Upper lobe of left lung (tissue), 6 donors: ENCODE data around the gene ZNF470. TPM values are rescaled to one million over a fixed set of nuclear protein-coding genes. Genes with fewer than 3 reads are reported as not detected.

ENCODE experiments used
- ATAC-seq, 2 donors: fragments of 200-7000 bp; cut with Tn5 transposase; one replicate each; pipeline ENCODE4 v1.9.1; 2022; ENCODE audit warnings: mild to moderate bottlenecking in 2 of 2, moderate library complexity in 2 of 2; ENCODE audit not compliant: low FRiP score in 2 of 2
- DNase-seq, 2 donors: peaks; one replicate each; pipeline ENCODE4 v3.0.0-alpha.2; 2019 to 2020
- H3K27ac ChIP-seq, 4 donors: fragments of 200-600 bp; sonication (generic); one replicate each; pipeline ENCODE4 v1.5.1; 2016 to 2019
- H3K27me3 ChIP-seq, 4 donors: fragments of 200-600 bp; sonication (generic); one replicate each; pipeline ENCODE4 v1.5.1; 2017 to 2019
- H3K36me3 ChIP-seq, 4 donors: fragments of 200-600 bp; sonication (generic); one replicate each; pipeline ENCODE4 v1.5.1; 2016 to 2019
- H3K4me1 ChIP-seq, 4 donors: fragments of 200-600 bp; sonication (generic); one replicate each; pipeline ENCODE4 v1.5.1; 2018 to 2019
- H3K4me3 ChIP-seq, 4 donors: fragments of 200-600 bp; sonication (generic); one replicate each; pipeline ENCODE4 v1.5.1; 2017 to 2019; ENCODE audit warnings: mild to moderate bottlenecking in 2 of 4, moderate library complexity in 1 of 4
- H3K9me3 ChIP-seq, 4 donors: fragments of 200-600 bp; sonication (generic); one replicate each; pipeline ENCODE4 v1.5.1; 2018 to 2019
- EP300 ChIP-seq, 4 donors: sonication (generic); formaldehyde crosslinking; IDR thresholded peaks; one replicate each; pipeline ENCODE4 v1.5.1; 2017; ENCODE audit warnings: antibody characterized with exemption in 4 of 4, control low read depth in 2 of 4
- POLR2A ChIP-seq, 4 donors: fragments of 450-650 bp; IDR thresholded peaks; one replicate each; pipeline ENCODE4 v1.5.1; 2016 to 2017; ENCODE audit warnings: antibody characterized with exemption in 4 of 4, mild to moderate bottlenecking in 2 of 4
- POLR2AphosphoS5 ChIP-seq, 2 donors: sonication (generic); formaldehyde crosslinking; IDR thresholded peaks; one replicate each; pipeline ENCODE4 v1.5.1; 2017; ENCODE audit warnings: antibody characterized with exemption in 2 of 2
- WGBS, 2 donors: methylation state at CpG; one replicate each; pipeline ENCODE4 v1.1.5; 2017 to 2018; 5-methylcytosine and 5-hydroxymethylcytosine counted together
- total RNA-seq, 6 donors: library from RNA; depleted of rRNA in 4 of 6; stranded (reverse); fragments of >200 nt in 4 of 6; gene quantifications; one replicate each; pipeline versions ENCODE4 v1.1.0 to v1.2.1, GENCODE V29; 2016 to 2021
- TF ChIP-seq, protein P1 (sequence below), 6 experiments: fragments of 450-650 bp in 4 of 6; fragments of 200-600 bp in 2 of 6; sonication (generic) in 2 of 6; IDR thresholded peaks; one replicate each; pipeline ENCODE4 v1.5.1; 2016 to 2019; ENCODE audit warnings: antibody characterized with exemption in 6 of 6
- donor health status: DM: no; HTN: no; CAD: no; lungs with moderate emphysema.
- donor health status: DM: no; HTN: yes; CAD: no; lungs with severe emphysema.

The ZNF470 gene
- total RNA-seq, 6 donors from 2014 or later, result 1.8 to 4.6 (median 3.3) TPM

GRCh38 chr19:56611288-56611687, 44.0 kb downstream of the ZNF470 start:
- DNase-seq (no peak), ATAC-seq (no peak)
- peaks cover 0 to 29% (median 0%) of the 10 kb centered on the region in 4 donors for H3K36me3 ChIP-seq
- peaks cover 39 to 79% (median 62%) of the 10 kb centered on the region in 4 donors for H3K9me3 ChIP-seq
- no peak overlapping the region for H3K27ac ChIP-seq
- no peak overlapping the region for H3K4me3 ChIP-seq
- 74 to 79% methylated on average over 8 of the region's 8 CpGs for WGBS, 2 donors
- no peaks in the 10 kb centered on the region for H3K27me3 ChIP-seq
- TF ChIP-seq, protein P1, sequence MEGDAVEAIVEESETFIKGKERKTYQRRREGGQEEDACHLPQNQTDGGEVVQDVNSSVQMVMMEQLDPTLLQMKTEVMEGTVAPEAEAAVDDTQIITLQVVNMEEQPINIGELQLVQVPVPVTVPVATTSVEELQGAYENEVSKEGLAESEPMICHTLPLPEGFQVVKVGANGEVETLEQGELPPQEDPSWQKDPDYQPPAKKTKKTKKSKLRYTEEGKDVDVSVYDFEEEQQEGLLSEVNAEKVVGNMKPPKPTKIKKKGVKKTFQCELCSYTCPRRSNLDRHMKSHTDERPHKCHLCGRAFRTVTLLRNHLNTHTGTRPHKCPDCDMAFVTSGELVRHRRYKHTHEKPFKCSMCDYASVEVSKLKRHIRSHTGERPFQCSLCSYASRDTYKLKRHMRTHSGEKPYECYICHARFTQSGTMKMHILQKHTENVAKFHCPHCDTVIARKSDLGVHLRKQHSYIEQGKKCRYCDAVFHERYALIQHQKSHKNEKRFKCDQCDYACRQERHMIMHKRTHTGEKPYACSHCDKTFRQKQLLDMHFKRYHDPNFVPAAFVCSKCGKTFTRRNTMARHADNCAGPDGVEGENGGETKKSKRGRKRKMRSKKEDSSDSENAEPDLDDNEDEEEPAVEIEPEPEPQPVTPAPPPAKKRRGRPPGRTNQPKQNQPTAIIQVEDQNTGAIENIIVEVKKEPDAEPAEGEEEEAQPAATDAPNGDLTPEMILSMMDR (IDR thresholded peaks at IDR 0.05), result no peak
- TF ChIP-seq POLR2A (IDR thresholded peaks at IDR 0.05), result no peak
- no peak for TF ChIP-seq EP300 (IDR thresholded peaks at IDR 0.05)
- no peak for TF ChIP-seq POLR2AphosphoS5 (IDR thresholded peaks at IDR 0.05)
- no peaks in the 10 kb centered on the region for H3K4me1 ChIP-seq

DNA sequence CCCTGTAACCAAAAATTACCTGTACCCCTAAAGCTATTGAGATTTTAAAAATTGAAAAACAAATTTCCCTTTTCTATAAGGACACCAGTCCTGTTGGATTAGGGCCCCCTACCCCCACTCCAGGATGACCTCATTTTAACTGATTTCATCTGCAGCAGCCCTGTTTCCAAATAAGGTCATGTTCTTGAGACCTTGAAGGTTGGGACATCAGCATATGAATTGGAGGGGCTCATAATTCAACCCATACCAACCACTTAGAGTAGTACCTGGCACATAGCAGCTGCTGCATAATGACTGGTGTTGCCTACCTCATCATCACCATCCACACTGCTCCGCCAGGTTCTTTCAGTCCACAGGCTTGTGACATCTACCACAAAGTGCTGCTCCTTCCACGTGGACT, 45.5 kb downstream of the ZNF470 start:
- no peak overlapping the region for H3K4me3 ChIP-seq
- no peak overlapping the region for H3K27ac ChIP-seq
- peaks cover 38 to 83% (median 67%) of the 10 kb centered on the region in 4 donors for H3K9me3 ChIP-seq
- peaks cover 0 to 36% (median 1%) of the 10 kb centered on the region in 4 donors for H3K36me3 ChIP-seq
- TF ChIP-seq EP300 (IDR thresholded peaks at IDR 0.05) (no peak), POLR2A (IDR thresholded peaks at IDR 0.05) (no peak), POLR2AphosphoS5 (IDR thresholded peaks at IDR 0.05) (no peak)
- TF ChIP-seq, protein P1 (IDR thresholded peaks at IDR 0.05), result no peak
- WGBS, 2 donors, result 92 to 100% methylated on average over 2 of the region's 2 CpGs
- ATAC-seq, result no peak
- no peak for DNase-seq
- H3K27me3 ChIP-seq, result no peaks in the 10 kb centered on the region
- H3K4me1 ChIP-seq, result no peaks in the 10 kb centered on the region

DNA sequence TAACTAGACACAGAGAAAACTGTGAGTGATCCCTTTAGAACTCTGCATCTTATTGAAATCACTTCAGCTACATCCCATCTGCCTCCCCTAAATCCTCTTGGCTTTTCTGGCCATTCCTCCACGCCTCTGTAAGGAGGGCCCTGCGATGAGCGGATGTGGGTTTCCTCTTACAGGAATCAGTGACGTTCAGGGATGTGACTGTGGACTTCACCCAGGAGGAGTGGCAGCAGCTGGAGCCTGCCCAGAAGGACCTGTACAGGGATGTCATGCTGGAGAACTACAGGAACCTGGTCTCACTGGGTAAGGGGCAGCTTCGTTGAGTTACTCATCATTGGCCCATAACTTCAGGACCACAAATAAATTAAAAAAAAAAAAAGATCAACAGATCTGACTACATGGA, 46.4 kb downstream of the ZNF470 start:
- TF ChIP-seq, protein P1 (IDR thresholded peaks at IDR 0.05), result no peak
- TF ChIP-seq POLR2A (IDR thresholded peaks at IDR 0.05), result no peak
- no peak for TF ChIP-seq EP300 (IDR thresholded peaks at IDR 0.05)
- no peak for TF ChIP-seq POLR2AphosphoS5 (IDR thresholded peaks at IDR 0.05)
- DNase-seq (no peak), ATAC-seq (no peak)
- Histone ChIP-seq H3K4me1 (no peaks in the 10 kb centered on the region), H3K36me3 (peaks cover 0 to 43% (median 6%) of the 10 kb centered on the region in 4 donors), H3K9me3 (peaks cover 38 to 85% (median 68%) of the 10 kb centered on the region in 4 donors), H3K27me3 (no peaks in the 10 kb centered on the region), H3K4me3 (no peak overlapping the region), H3K27ac (no peak overlapping the region)
- 85 to 98% methylated on average over 5 of the region's 5 CpGs for WGBS, 2 donors

DNA sequence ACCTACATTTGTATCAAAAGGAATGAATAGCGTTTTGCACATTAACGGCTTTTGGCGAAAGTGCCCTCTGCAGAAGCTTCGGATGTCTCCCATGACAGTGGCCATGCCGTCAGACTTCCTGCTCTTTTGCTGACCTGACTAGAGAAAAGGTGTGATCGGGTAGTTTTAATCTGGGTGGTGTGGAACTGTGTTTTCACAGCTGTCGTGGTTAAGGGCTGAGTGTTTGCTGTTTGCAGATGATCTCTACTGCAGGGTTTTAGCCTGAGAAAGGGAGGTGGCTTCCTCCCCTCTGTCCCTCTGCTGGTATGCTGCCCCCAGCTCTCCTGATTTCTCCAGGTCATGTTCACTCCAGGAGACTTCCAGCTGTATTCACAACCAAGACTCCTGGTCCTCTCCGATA, 50.3 kb downstream of the ZNF470 start:
- Histone ChIP-seq H3K36me3 (peaks cover 4 to 48% (median 21%) of the 10 kb centered on the region in 4 donors), H3K4me3 (no peak overlapping the region), H3K9me3 (peaks cover 29 to 88% (median 82%) of the 10 kb centered on the region in 4 donors), H3K27ac (no peak overlapping the region), H3K4me1 (no peaks in the 10 kb centered on the region), H3K27me3 (no peaks in the 10 kb centered on the region)
- 95 to 96% methylated on average over 8 of the region's 8 CpGs for WGBS, 2 donors
- DNase-seq (no peak), ATAC-seq (no peak)
- TF ChIP-seq, protein P1 (IDR thresholded peaks at IDR 0.05), result no peak
- TF ChIP-seq EP300 (IDR thresholded peaks at IDR 0.05) (no peak), POLR2A (IDR thresholded peaks at IDR 0.05) (no peak), POLR2AphosphoS5 (IDR thresholded peaks at IDR 0.05) (no peak)

GRCh38 chr19:56619121-56619520, 51.9 kb downstream of the ZNF470 start:
- no peak for TF ChIP-seq POLR2A (IDR thresholded peaks at IDR 0.05)
- TF ChIP-seq EP300 (IDR thresholded peaks at IDR 0.05), result no peak
- no peak for TF ChIP-seq POLR2AphosphoS5 (IDR thresholded peaks at IDR 0.05)
- TF ChIP-seq, protein P1 (IDR thresholded peaks at IDR 0.05), result no peak
- H3K4me3 ChIP-seq, result no peak overlapping the region
- H3K4me1 ChIP-seq, result no peaks in the 10 kb centered on the region
- H3K27ac ChIP-seq, result no peak overlapping the region
- H3K9me3 ChIP-seq, result peaks cover 21 to 87% (median 84%) of the 10 kb centered on the region in 4 donors
- ATAC-seq (no peak), DNase-seq (no peak)
- WGBS, 2 donors, result 77 to 78% methylated on average over 8 of the region's 8 CpGs
- no peaks in the 10 kb centered on the region for H3K27me3 ChIP-seq
- peaks cover 4 to 50% (median 29%) of the 10 kb centered on the region in 4 donors for H3K36me3 ChIP-seq
